ENCODE data around the gene KDM5A.

The KDM5A gene

GRCh38 chr12:272942-273341 lies 116.2 kb downstream of the KDM5A start:
- DNase-seq (ENCODE audit: low spot score), result no peak

GRCh38 chr12:271161-271560 lies 118.0 kb downstream of the KDM5A start:
- no peak for DNase-seq (ENCODE audit: low spot score)

DNA sequence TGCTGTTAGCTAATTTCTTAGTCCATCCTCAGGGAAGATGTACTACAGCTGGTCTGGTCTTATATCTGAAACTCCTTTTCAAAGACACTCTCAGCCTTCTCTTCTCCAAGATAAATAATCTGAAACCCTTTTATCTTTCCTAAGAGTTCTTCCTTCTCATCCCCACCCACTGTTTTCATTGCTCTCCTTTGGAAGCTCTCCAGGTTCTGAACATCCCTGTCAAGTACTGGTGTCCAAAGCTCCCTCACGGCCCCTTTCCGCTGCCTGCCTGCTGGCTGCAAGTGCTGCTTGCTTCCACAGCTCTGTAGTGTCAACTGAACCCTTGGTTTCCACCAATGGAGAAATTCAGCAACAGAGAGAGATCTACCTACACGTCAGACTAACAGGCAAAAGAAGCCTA lies 119.9 kb downstream of the KDM5A start:
- DNase-seq (ENCODE audit: low spot score), result no peak

DNA sequence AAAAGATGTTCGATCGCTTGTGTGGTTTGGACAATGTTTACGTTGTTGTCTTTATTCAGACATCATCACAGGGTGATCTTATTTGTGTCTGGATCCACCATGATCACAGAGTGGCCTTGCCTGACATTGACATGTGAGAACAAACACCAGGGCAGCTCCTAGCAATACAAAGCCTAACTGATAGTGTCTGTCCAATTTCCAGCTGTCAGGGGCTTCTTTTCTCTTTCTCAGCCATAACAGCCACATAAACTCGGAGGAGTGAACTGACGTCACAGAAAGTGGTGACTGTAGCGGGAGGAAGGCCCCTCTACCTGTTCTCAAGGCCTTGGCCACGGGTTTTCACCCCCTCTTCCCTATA lies 120.7 kb downstream of the KDM5A start:
- no peak for DNase-seq (ENCODE audit: low spot score)

- no peak for DNase-seq (ENCODE audit: low spot score)
These were observed 121.3 kb downstream of the KDM5A start for GRCh38 chr12:267581-268482.

- DNase-seq (ENCODE audit: low spot score), result no peak
These were observed 124.0 kb downstream of the KDM5A start for GRCh38 chr12:265096-265495.

DNA sequence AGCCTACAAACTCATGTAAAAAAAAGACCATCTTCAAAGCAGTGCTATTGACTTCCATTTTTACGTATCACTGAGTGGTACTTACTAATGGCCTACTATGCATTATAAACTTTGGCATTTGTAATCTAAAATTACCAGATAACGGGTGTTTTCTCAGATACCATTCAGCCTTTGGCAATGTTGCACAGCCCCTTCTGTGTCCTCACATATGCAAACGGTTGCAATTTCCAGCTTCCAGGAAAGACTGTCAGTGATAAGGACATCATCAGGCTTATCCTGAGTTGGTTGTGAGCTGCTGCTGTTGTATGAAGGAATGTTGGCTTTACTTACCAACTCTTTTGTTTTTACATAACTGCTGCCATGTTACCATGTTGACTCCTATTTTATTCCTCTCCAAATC lies 124.9 kb downstream of the KDM5A start:
- DNase-seq (ENCODE audit: low spot score), result no peak

DNA sequence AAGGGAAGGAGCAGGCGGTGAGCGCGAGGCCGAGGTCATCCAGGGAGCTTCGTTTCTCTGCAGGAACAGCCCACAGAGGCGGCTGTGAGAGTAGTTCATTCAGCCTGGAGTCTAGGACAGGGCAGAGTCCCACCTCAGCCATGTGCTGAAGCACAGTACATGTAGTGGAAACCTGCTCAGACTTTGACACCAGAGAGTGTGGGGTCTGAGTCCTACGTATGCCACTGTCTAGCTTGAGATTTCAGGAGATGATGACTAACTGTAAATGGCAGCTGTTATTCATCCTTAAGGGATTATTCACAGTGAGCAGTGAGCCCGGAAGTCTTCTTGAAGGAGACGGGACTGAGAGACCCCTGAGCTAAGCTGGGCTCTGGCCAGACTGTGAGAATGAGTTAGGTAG lies 125.5 kb downstream of the KDM5A start:
- no peak for DNase-seq (ENCODE audit: low spot score)

DNA sequence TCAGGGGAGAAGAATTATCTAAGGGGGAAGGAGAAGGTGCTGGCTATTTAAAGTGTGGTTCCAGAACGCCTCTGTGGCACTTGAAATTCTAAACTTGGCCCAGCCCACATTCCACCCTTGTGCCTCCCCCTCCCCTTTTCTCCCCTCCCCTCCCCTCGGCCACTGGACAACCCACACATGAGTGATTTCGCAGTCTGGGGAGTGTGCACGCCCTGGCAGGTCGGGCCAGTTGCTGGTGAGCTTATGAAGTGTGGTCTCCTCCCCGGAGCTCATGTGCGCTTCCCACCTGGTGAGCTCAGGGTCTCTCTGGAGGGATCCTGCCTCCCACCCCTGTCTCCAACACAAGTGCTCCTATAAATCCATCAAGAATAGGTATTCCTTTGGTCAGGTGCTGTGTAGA lies 126.3 kb downstream of the KDM5A start, which contains the start of gene SLC6A13:
Gene SLC6A13, minus strand, starts transcription at position 20 of the 400 bp plus-strand sequence. CDS start 2,784 bp downstream, outside the sequence.
- DNase-seq (ENCODE audit: low spot score), result no peak

DNA sequence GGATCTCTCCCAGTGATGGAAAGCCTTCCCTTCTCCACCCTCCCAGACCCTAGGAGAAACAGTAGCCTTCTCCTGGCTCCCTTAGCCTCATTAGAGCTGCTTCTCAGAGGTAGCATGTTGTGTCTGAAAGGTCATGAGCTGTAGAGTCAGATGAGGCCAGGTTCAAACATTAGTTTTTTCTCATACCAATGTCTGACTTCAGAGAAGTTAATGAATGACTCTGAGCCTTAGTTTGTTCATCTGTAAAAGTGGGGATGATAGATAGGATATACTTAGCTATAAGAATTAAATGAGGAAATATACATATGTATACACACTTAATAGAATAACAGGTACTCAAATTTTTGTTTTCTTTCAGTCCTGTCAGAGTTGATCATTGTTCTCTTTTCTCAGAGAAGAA lies 127.0 kb downstream of the KDM5A start:
- no peak for DNase-seq (ENCODE audit: low spot score)

GRCh38 chr12:257521-258321 lies 131.4 kb downstream of the KDM5A start:
- DNase-seq (ENCODE audit: low spot score), result no peak

- DNase-seq (ENCODE audit: low spot score), result no peak
These were observed 132.2 kb downstream of the KDM5A start for GRCh38 chr12:256958-257357.

GRCh38 chr12:256225-256624 lies 132.9 kb downstream of the KDM5A start:
- no peak for DNase-seq (ENCODE audit: low spot score)

- DNase-seq (ENCODE audit: low spot score), result no peak
These were observed 134.2 kb downstream of the KDM5A start for GRCh38 chr12:254912-255311.

DNA sequence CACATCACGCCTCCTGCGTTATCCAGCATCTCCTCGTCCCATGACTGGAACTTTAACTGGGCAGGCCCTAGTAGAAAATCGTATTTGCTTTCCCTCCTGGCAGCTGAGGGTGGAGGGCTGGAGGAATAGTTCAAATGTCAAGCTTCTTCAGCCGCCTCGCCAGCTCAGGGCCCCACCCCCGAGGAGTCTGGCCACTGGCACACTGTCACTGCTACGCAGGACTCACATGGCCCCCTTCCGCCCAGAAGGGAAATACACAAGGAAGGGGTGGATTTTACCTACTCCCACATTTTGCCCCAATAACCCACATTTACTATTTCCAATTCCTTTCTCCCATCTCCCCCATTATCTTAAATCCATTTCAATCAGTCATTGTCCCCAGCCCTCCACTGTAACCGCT lies 135.1 kb downstream of the KDM5A start:
- DNase-seq (ENCODE audit: low spot score), result no peak

GRCh38 chr12:253116-253831 lies 135.8 kb downstream of the KDM5A start:
- DNase-seq (ENCODE audit: low spot score), result no peak

GRCh38 chr12:252636-253035 lies 136.5 kb downstream of the KDM5A start:
- no peak for DNase-seq (ENCODE audit: low spot score)

GRCh38 chr12:247271-247670 lies 141.8 kb downstream of the KDM5A start:
- DNase-seq (ENCODE audit: low spot score), result no peak

- no peak for DNase-seq (ENCODE audit: low spot score)
These were observed 145.7 kb downstream of the KDM5A start for GRCh38 chr12:243381-243780.

DNA sequence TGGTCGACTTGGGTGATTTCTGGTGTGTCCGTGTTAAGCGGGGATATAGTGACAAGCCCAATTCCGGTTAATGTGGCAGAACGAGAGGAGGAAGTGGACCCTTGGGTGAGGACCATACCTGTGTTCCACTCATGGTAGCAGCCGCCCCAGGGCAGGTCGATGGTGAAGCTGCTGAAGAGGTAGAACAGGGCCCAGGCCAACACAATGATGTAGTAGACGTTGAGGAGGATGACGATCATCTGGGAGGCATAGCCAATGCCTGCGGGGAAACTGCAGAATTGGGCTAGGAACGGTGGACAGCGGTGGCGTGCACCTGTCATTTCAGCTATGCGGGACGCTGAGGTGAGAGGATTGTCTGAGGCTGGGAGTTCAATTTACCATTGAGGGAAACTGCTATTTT lies 146.6 kb downstream of the KDM5A start:
- no peak for DNase-seq (ENCODE audit: low spot score)

GRCh38 chr12:241266-241665 lies 147.9 kb downstream of the KDM5A start:
- no peak for DNase-seq (ENCODE audit: low spot score)

DNA sequence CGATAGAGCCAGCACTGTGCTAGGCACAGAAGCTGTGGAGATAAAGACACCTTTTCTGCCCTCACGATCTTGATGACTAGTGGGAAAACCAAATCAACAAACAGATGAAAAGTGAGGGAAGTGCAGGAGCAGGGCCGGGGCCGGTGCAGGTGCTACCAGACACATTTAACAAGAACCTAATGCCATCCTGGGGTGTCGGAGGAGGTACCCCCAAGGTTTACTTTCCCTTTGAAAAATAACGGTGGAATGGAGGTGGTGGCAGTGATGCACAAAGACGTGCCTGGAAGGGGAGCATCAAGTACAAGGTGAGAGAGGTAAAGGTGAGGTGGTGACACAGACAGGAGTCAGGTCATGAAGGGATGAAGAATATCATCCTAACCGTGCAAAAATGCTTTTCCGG lies 148.6 kb downstream of the KDM5A start:
- DNase-seq (ENCODE audit: low spot score), result no peak
